ENCODE results near the gene LAMTOR5.
"Not testable (repeated sequence)": the region's sequence is repeated elsewhere in the genome, so short reads cannot be mapped to it uniquely, and the experiment has no call there.

The LAMTOR5 gene

DNA sequence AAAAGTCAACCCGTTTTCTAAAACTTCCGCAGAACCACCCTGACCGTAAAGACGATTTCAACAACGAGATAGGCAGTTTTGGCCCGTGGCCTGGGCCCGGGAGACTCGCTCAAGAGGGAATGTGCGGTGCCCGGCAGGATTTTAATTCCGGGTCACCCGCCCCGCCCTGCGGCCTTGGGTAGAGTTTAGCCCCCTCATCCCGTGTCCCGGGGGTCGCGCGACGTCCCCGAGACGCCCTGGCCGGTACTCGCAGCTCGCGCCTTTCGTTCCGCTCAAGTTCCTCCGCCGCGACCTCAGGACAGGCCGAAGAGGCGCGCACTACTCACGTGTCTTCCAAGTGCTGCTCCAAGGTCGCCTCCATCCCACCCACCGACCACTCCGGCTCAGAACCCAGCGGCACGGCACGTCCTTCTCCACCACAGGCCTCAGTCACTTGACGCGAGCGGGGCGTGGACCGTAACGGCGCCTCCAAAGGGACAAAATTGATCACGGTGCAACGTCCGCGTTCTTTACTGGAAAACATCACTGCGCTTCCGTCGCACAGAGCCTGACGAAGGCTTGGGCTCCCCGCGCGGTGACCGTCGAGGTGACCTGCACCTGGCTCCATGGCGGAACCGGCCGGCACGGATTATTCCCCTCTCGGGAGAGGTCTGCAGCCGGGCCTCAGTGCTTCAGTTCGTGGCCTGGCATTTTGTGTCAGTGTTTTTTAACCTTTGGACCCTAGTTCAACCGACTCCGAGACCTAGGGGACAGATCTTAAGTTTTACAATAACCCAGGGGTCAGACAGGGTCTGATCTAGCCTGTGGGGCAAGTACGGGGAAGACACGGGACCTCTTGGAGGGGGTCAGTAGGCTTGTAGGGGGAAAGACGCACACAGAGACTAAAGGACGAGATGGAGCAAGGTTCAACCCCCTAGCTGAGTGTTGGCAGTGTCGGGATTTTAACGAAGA, at the start of gene LAMTOR5:
Gene LAMTOR5, minus strand, starts transcription at position 435 of the 951 bp plus-strand sequence. Its CDS starts 74 bp downstream, at position 361.
- DNase-seq: peak; percentile 54

- DNase-seq: no peak
Measured at GRCh38 chr1:110457206-110457605, 49.7 kb upstream of the LAMTOR5 start.

DNA sequence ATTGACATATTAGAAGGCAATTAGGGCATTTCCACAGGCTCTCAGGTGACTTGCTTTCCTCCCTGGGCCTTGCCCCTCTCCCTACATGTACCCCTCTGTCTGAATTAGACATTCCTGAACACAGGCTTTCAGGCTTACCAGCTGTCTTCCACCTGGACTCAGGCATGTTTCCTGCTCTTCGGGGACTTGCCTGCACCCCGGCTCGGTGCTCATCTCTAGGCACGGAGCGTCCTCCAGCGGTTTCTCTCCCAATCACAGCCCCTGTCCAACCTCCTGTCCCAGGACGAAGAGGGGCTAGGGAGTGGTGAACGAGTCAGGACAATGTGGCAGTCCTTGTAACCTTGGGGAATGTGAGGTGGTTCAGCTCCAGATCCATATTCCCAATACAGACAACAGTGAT, 47.7 kb upstream of the LAMTOR5 start:
- no peak for DNase-seq

DNA sequence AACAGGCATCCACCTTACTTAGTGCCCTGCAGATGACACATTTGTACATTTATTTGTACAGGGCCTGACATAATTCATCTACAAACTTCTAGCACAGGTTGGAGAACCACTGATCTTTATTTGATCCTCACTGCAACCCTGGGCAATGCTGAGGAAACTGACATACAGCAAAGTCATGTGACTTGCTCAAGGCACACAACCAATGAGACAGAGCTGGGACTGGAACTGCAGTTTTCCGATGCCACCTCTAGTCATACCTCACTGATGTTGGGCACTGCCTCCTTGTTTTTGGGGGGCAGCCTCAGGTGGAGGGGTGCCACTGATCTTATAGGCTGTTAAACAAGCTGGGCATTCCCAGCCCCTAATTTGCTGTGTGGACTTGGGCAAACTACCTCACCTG, 46.8 kb upstream of the LAMTOR5 start:
- no peak for DNase-seq

GRCh38 chr1:110453829-110454228, 46.3 kb upstream of the LAMTOR5 start:
- DNase-seq: no peak

DNA sequence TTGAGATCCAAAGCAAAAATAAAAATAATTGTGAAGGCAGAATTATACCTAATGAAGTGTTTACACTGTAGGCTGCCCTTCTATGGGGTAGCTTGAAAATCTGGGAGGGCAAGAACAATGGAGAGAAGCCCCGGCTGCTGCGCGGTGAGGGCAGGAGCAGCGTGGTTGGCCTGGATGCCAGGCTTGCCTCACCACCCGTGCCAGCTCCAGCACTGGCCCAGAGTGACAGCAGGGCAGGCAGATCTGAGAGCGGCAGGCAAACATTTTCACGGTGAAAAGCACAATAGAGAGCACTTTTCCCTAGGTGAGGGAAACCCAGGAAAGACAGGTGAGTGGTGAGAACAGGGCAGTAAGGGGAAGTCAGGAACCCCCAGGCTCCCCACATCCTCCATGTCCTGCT, 44.8 kb upstream of the LAMTOR5 start:
- DNase-seq: no peak

GRCh38 chr1:110450929-110451328, 43.4 kb upstream of the LAMTOR5 start, which contains the start of gene PROK1:
PROK1 (plus strand) TSS chr1:110451149; CDS start chr1:110451217, 68 bp downstream.
- no peak for DNase-seq

- no peak for DNase-seq
Measured at GRCh38 chr1:110449661-110450651, 42.5 kb upstream of the LAMTOR5 start.

GRCh38 chr1:110444561-110444960, 37.1 kb upstream of the LAMTOR5 start:
- no peak for DNase-seq

DNA sequence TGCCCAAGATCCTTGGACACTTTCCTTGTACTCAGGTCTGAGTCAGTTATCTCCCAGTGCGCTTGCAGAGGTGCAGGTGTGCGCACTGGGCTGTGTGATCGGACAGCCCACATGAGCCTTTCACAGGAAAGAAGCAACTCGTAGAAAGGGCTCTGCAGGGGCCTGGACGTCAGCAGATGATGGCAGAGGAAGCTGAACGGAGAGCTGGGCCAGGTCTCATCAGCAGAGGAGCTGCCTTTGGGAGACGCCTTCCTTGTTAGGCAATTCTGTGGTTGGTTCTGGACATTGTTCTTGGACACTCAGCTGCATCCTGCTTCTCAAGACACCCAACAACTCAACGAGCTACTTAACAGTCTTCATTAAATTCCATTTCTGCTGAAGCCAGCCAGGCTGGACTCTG, 36.0 kb upstream of the LAMTOR5 start:
- DNase-seq: no peak

GRCh38 chr1:110441888-110442287, 34.4 kb upstream of the LAMTOR5 start:
- DNase-seq: no peak

DNA sequence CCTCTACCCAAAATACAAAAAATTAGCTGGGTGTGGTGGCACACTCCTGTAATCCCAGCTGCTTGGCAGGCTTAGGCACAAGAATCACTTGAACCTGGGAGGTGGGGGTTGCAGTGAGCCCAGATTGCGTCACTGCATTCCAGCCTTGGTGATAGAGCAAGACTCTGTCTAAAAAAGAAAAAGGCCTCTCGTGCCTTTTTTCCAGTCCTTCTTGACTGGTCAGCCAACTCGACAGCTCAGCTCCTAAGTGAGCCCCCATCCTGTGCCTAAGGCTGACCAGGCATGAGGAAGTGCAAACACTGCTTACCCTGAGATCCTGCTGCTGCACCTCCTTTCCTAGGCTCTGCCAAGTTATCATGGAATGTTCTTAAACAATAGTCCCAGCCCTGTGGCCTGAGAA, 33.4 kb upstream of the LAMTOR5 start:
- DNase-seq: no peak

DNA sequence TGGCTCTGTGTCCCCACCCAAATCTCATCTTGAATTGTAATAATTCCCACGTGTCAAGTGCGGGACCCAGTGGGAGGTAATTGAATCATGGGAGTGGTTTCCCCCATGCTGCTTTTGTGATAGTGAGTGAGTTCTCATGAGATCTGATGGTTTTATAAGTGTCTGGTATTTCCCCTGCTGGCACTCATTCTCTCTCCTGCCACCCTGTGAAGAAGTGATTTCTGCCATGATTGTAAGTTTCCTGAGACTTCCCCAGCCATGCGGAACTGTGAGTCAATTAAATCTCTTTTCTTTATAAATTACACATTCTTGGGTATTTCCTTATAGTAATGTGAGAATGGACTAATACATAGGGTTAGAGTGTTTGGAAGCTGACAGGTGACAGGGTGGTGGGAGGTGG, 32.4 kb upstream of the LAMTOR5 start:
- DNase-seq: not testable (repeated sequence)

DNA sequence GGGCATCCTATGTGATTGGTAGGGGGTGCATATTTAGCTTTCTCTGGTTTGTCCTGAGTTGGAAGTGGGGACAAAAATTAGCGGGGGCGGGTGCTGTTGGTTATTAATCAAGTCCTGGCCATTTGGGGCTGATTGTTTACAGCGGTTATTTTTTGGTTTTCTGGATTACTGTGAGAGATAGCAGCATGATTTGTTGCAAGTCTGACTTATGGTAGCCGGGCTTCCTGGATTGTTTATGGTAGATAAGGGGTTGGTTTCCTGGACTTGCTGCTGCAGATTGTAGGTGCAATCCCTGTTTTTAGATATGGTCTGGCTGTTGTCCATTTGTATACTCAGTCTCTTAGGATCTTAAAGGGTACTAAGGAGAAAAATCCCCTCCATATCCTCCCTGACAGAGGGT, 31.4 kb upstream of the LAMTOR5 start:
- no peak for DNase-seq

GRCh38 chr1:110437645-110438299, 30.3 kb upstream of the LAMTOR5 start:
- DNase-seq: not testable (repeated sequence)

GRCh38 chr1:110436635-110437034, 29.1 kb upstream of the LAMTOR5 start:
- DNase-seq: no peak

- no peak for DNase-seq
Measured at GRCh38 chr1:110434946-110435345, 27.5 kb upstream of the LAMTOR5 start.

GRCh38 chr1:110433803-110434202, 26.3 kb upstream of the LAMTOR5 start:
- no peak for DNase-seq

DNA sequence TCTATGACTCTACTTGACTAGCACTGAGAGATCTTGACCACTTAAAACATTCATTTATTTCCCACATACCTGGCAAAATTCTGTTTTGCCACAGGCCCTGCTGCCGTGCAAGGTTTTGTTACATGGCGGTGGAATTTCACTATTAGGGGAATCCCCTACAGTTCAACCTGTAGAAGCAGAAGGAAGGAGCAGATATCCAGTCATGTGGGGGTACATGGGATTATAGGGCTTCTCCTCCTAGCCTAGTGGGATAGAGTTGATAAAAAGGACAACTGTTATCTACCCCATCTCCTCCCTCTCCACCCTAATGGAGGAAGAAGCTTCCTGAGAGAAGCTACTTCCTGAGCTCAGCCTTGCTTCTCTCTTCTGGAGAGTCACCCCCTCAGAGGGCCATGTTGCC, 25.7 kb upstream of the LAMTOR5 start:
- DNase-seq: no peak

DNA sequence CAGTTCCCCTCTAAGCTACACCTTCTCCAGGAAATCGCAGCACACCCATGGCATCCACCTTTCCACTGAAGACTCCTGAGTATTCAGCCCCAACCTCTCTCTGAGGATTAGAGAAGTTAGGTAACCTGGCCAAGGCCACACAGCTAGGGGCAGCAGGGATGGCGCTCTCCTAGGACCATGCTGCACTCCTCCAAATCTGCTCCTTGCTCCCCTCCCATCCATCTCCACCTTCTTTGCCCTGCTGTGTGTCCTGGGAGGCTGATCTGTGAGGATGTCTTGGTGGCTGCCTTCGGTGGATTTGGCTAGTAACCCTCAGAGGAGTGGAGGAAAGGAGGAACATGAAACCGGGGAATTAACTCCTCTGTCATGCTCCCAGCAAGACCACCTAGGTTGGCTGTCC, 23.4 kb upstream of the LAMTOR5 start:
- DNase-seq: no peak

DNA sequence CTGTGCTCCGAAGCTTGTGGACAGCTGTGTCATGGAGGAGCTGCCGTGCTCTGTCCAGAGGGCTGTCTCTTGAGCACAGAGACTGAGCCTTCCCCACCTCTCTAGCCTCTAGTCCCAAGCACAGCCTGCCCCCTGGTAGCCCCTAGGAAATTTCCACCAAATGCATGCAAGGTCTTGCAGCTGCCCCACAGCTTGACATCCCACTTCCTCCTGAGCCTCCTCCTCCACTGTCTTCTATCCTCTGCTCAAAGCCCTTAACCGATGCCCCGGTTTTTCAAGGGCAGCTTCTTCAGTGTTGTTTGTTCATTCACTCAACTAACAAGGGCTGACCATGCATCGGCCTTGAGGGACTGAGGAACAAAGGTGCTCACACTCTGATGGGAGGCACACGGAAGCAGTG, 22.9 kb upstream of the LAMTOR5 start:
- DNase-seq: no peak

DNA sequence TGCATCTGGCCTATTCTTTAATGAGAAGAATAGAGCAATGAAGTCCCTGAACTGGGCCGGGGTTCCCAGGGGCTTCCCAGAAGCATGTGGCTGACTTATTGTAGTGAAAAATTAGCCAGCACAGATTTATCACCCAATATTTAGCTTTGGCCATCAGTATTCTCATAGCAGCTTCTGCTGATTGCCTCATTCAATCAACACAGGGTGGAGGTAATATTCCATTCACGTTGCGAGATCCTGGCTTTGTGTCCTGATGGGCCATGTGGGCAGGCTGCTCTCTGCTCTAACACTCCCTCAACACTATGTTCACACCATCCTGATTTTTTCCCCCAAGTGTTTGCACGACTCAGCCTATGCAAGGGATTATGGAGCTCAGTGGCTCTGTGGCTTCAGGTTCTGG, 21.5 kb upstream of the LAMTOR5 start:
- DNase-seq: no peak

- no peak for DNase-seq
Measured at GRCh38 chr1:110426854-110427253, 19.4 kb upstream of the LAMTOR5 start.
